ENCODE results near the gene METTL21C.

Gene METTL21C

DNA sequence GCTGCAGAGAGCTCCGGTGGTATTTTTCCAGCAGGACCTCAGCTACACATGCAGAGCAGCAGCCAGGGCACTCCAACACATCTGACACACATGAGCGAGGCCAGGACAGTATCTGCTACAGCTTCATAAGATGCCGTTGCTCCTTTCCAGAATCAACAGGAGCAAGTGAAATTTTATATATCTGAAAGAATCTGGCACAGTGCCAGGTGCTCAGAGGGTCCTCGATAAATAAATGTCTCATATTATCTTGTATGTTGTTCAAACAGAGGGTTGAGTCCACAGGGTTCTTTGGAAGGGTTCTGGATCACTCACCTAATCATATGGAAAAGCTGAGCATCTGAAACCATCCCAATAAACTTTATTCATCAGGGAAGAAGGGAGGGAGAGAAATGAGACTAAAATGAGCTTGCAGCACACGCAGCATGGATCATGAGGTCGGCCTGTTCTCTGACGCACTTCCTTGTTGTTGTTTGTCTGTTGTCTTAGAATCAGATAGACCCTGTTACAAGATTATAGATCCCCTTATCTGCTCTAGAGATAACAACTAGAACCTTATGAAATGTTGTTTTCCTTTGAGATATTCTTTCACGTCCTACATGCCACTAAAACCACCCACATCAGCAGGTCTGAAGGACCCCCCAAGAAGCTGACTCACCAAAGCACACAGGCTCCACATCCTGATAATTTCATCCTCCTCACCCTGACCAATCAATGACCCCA, 3.2 kb upstream of the METTL21C start:
- no peak for DNase-seq (ENCODE audit: low read depth)

- DNase-seq (ENCODE audit: low read depth), result no peak
Measured at GRCh38 chr13:102697264-102697663, 2.4 kb upstream of the METTL21C start.

DNA sequence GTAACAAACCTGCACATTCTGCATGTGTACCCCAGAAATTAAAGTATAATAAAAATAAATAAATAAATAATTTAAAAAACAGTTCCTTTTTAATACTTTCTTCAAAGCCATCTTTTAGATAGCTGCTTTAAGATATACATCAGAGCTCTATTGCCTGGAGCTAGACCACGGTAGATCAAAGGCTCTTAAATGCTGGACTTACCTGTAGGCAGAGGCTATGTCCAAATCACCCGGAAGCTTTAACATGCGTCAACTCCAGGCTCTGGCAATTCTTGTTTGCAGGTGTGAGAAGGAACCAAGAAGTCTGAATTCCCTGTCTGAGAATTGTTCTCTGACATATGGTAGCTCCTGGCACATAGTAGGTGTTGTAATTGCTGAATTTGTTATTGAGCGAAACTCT, 1.6 kb upstream of the METTL21C start:
- DNase-seq (ENCODE audit: low read depth), result no peak

GRCh38 chr13:102693776-102694175, 1.1 kb downstream of the METTL21C start:
- no peak for DNase-seq (ENCODE audit: low read depth)

- DNase-seq (ENCODE audit: low read depth), result no peak
Measured at GRCh38 chr13:102693250-102693649, 1.6 kb downstream of the METTL21C start.

GRCh38 chr13:102692491-102692826, 2.4 kb downstream of the METTL21C start:
- no peak for DNase-seq (ENCODE audit: low read depth)

- no peak for DNase-seq (ENCODE audit: low read depth)
Measured at GRCh38 chr13:102690883-102691282, 4.0 kb downstream of the METTL21C start.

GRCh38 chr13:102688306-102688973, 6.4 kb downstream of the METTL21C start:
- DNase-seq (ENCODE audit: low read depth), result no peak

GRCh38 chr13:102687520-102687919, 7.3 kb downstream of the METTL21C start:
- no peak for DNase-seq (ENCODE audit: low read depth)

GRCh38 chr13:102686024-102686423, 8.8 kb downstream of the METTL21C start:
- DNase-seq (ENCODE audit: low read depth), result no peak

GRCh38 chr13:102683637-102684036, 11.2 kb downstream of the METTL21C start:
- DNase-seq (ENCODE audit: low read depth), result no peak

GRCh38 chr13:102682727-102683126, 12.1 kb downstream of the METTL21C start:
- no peak for DNase-seq (ENCODE audit: low read depth)

DNA sequence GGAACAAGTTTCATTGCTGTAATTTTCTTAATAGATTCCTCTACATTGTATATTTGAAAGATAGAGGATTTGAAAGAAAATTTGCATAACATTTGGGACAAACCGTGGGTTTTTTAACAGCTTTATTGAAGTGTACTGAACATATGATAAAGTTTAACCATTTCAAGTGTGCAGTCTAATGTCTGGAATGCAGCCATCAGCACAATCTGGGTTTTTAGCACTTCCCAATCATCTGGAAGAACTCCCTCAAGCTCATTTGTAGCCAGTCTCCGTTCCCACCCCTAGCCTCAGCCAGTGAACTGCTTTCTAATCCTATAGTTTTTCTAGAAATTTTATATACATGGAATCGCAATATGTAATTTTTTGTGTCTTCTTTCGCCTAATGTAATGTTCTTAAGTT, 12.6 kb downstream of the METTL21C start:
- no peak for DNase-seq (ENCODE audit: low read depth)

DNA sequence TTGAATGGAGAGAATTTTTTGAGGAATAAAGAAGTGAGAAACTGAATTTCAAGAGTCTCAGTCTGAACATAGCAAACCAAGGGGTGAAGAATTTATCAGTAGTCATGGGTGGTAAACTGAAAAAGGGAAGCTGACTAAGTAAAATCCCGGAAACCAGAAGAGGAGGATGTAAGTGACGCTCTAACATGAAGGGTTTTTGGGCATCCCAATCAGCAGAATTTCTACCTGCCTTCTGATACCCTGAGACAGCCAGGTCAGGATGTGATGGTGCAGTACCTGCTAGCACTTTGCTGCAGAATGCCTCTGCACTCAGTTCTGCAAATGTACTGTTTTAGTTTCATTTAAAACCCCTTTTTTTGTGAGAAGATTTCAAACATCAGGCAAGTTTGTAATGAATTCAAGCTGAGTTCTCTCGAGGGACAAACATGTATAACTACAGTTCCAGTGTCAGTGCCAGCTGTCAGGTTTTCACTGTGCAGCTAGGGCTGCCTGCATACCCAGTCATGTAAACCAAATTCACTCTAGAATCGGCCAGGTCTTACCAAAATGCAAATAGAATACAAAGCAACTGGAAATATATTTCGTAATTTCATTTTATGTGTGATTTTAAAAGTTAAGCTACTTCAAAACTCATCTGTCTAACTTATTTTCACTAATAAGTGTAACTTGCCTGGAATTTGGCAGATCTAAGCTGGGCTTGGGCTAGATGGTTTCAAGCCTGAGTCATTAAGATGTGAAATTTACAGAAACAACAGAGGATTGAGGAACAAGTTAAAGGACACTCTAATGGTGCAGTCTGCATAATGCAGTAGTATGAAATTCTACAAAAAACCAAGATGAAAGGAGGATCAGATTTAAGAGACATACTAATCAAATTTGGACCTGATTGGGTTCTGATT, 13.8 kb downstream of the METTL21C start:
- DNase-seq (ENCODE audit: low read depth), result no peak

GRCh38 chr13:102680133-102680717, 14.6 kb downstream of the METTL21C start:
- no peak for DNase-seq (ENCODE audit: low read depth)

- no peak for DNase-seq (ENCODE audit: low read depth)
Measured at GRCh38 chr13:102679449-102680132, 15.3 kb downstream of the METTL21C start.

GRCh38 chr13:102678339-102679107, 16.3 kb downstream of the METTL21C start:
- no peak for DNase-seq (ENCODE audit: low read depth)

DNA sequence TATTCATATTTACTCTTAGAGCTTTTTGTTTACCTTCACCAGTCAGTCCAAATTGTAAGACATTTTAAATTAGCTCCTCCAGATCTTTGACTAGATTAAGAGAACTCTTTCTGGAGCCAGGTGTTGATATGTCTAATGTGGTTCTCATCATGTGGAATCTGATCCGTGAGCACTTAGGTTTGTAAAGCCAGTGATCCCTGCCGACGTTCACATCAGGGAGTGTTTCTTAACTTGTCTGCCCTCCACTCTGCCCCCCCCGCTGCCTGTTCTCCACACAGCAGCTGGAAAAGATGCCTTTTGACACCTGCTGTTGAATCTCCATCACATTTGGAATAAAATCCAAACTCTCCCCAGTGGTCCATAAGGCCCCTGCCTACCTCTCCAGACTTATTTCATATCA, 17.7 kb downstream of the METTL21C start:
- DNase-seq (ENCODE audit: low read depth), result no peak

GRCh38 chr13:102675115-102675514, 19.7 kb downstream of the METTL21C start:
- DNase-seq (ENCODE audit: low read depth), result no peak

- no peak for DNase-seq (ENCODE audit: low read depth)
Measured at GRCh38 chr13:102670130-102670529, 24.7 kb downstream of the METTL21C start.

DNA sequence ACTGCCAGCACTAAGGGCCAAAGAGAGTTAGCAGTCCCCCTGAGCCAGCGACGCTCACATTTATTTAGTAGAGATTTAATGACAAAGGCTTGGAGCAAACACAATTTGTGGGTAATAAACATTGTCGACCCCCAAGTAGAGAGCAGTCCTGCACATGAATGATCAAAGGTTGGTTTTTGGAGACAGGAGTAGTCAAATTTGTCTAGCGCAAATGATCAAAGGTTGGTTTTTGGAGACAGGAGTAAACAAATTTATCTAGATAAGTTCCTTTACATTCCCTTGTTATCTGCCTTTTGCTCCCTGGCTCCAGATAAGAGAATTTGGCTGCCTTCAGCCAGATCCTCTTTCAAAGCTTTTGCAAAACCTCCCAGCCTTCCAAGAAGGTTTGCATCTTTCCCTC, 26.9 kb downstream of the METTL21C start:
- DNase-seq (ENCODE audit: low read depth), result no peak

All from HS-27A (cell line).